Stimulated activated CD8-positive, alpha-beta memory T cell treated with anti-CD3 and anti-CD28 coated beads, Interleukin-15, amount 100 ng/mL, for 48 hours (primary cell): ENCODE results near the gene TSPAN18.

Source experiments
- DNase-seq, 2 donors: peaks; one replicate each; pipeline ENCODE4 v3.0.0-alpha.2; 2020; ENCODE audit warnings: low read depth in 2 of 2

TSPAN18 gene

DNA sequence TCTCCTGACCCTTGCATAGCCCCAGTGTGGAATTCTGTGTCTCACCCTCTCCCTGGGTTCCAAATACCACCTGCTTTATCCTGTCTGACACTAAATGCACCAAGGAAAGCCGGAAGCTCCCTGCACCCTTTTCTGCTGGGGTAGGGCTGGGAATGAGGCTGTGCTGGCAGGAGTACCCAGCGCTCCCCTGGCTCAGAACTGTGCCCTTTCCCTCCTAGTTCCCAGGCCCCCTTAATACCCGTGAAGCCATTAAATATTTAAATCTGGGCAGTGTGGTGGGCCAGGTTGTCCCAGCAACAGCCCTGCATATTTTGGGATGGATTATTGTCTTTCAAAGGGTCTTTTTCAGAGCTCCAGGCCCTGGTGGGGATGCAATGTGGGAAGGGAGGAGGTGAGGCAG lies 160.9 kb downstream of the TSPAN18 start:
- no peak for DNase-seq

DNA sequence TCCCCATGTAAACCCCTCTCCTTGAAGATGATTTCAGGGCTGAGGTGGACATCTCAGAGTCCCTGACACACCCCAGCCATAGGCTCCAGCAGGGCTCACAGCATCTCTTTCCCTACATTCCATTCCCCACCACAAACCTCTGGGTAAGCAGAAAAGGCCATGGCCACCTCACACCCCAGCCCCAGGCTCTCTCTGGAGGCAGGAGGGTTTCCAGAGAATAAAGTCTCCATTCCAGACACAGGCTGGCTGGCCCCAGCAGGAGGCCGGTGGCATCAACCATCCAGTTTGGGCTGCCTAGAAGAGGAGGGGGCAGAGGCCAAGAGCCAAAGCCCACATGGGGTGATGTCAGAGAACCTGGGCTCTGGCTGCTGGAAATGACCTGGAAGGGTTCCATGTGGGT lies 162.5 kb downstream of the TSPAN18 start:
- DNase-seq = no peak

DNA sequence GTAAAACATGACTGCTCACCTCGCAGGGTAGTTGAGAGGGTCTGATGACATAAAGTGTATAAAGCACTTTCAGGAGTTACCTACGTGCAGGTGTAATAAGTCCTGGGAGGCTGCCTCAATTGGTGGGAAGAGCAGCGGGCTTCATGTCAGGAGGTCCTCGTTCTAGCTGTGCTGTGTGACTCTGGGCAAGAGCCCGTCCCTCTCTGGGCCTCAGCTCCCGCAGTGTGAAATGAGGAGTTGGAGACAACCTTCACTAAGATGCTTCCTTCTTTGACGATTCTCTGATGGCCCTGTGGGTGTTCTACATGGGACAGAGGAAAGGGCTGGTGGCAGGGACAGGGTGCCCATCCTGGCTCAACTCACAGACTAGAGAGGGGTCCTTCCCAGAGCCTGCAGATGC lies 166.1 kb downstream of the TSPAN18 start:
- no peak for DNase-seq

DNA sequence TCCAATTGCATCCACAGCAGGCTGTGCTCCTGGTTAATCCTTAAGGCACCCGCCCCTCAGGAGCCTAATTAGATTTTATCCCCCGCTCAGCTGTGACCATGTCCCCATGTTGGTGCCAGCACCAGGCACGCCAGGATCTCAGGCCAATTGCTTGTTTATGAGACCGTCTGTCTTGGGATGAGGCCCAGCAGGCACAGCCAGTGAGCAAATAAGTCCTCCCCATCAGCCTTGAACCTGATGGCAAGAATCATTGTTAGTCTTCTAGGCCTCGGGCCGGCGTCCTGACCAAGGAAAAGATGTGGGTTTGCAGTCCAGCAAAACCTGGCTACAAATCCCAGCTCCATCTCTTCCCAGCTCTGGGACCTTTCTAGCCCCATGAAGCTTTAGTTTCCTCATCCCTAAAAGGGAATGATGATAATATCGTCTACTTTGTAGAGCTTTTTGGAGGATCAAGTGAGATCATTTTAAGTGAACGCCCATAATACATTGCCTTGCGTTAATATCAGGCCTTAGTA lies 166.6 kb downstream of the TSPAN18 start:
- DNase-seq = no peak

DNA sequence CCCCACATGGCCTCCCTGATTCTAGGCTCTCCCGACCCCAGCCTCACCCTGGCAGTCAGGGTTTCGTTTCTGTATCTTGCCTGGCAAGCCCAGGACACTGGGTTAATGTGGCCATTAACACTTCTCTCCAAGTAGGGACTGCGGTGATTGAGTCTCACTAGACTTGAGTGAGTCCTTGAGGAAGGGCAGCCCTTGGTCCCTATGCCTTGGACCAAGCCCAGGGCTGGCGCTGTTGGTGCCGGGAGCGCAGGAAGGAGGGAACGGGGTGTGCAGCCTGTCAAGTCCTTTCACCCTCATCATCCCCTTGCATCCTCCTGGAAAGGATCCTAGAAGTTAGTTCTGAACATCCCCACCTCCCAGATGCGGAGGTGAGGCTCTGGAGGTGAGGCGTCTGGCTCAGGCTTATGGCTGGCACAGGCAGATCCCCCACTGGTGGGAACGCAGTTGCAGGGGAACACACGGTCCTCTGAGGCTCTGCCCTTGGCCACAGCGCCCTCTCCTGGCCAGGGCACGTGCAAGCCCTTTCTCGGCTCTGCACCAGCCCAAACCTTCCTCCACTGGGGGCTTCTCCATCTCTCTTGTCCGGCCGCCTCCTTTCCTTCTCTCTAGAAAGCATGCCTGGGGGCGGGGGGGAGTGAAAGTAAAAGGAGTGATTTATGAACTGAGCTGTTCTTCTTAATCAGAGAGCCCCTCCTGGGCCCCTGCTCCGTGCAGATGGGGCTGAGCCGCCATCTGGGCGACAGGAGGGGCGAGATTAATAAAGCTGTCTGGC lies 167.3 kb downstream of the TSPAN18 start:
- peak; percentile 34 to 43 for DNase-seq

DNA sequence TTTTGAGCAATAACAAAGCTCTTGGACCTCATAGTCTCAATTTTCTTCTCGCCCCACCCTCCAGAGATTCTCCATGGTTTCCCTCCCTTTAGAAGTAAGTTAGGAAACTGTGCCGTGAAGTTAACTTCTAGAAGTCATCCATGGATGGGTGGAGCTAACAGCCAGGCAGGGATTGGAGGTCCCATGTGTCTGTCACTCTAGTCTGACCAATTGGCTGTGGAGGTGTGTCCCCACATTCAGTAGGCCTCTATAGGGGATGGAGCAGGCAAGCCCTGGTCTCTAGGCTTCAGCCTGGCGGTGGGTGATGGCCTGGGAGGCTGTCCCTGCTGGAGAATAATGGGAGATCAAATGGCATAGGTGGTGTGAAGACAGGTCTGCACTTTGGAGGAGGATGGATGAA lies 173.2 kb downstream of the TSPAN18 start:
- peak in 1 of 2 donors; percentile 13 for DNase-seq

DNA sequence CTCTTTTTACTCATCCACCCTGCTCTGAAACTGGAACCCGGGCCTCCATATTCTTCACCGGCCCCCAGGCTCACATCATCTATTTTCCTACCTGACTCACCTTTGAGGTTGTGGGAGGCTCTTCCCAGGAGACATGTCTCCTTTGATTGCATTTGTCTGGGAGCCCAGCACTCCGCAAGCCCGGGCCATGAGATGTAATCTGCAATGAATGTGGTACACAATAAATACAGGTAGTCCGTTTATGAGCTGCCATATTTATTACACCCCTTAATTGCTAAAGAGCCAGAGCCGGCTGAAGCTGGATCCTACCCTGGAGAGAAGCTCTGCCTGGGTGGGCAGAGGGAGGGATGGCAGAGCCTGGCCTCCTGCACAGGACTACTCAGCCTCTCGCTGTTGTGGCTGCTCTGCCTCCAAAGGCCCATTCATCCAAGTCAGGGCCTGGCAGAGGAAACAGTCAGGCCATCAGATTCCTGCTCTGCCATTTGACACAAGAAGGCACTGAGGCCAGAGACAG lies 174.4 kb downstream of the TSPAN18 start:
- DNase-seq = no peak

DNA sequence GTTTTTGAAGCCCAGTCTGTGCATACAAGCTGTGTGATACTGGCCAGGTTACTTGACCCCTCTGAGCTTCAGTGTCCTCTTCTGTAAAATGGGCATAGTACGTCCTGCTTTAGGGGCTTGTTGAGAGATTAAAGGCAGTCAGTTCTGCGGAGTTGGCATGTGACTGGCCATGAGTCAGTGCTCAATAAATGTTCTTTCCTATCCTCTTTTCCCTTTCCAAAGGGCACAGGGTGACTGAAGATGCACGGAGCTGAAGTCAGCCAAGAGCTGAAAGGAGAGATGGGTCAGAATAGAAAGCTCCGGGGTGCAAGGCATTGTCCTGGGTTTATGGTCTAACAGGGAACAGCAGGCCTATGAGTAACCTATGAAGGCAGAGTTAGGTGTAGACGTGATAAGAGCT lies 175.0 kb downstream of the TSPAN18 start:
- DNase-seq = no peak

DNA sequence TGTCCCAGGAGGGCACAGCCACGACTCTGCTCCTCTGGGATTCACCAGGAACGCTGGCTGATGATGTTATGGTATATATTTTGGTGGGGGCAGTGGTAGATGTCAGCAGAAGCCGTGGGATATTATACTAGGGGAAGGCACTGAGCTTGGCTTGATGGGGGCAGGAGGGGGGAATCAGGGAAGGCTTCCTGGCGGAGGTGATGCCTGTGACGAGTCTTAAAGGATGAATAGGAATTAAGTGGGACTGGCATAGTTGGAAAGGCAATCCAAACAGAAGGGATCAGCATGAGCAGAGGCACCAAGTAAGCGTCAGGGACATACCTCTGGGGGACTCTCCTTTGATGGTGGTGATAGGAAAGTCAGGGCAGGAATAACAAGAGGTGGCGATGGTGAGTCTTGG lies 176.3 kb downstream of the TSPAN18 start:
- no peak for DNase-seq

DNA sequence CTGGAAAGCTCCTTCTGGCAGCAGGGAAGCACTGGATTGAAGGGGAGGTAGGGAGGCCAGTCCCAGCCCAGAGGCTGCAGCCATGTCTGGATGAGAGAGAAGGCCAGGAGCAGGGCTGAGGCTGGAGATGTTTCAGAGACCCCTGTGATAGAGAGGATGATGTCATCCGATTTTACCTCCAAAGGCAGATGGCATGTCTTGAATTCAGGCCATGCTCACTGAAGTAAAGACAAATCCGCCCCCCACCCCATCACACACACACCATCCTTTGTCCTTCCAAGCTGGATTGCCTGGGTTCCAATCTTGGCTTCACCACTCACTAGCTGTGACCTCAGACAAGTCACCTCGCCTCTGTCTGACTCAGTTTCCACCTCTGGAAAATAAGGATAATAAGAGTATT lies 176.8 kb downstream of the TSPAN18 start:
- DNase-seq = no peak

DNA sequence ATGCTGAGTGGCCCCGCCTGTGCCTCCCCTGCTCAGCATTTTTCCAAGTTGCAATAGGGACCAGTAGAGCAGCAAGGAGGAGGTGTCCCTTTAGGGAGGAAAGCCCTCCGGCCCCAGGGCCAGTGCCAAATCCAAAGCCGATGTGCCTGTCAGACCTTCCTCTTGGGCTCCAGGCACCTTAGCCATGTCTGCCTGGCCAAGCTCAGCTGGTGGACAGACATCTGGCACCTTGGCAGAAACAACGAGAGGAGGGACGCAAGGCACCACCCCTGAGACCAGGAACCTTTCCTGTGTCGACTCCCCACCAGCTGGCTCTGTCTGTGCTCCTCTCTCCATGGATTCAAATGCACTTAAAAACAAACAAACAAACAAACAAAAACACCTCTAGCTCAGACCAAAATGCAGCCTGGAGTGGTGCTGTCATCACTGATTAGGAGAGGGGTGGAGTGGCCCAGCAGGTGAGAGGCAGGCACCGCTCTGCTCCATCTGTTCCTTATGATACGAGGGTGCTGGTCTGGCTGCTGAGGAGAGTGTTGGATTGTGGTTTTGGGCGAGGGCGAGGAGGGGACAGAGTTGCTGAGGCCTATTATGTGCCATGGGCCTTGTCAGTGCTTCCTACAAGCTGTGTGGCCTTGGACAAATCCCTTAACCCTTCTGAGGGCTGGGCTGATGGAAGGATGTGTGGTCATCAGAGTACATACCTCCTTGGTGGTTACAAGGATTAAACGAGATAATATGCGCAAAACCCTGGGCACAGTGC lies 177.7 kb downstream of the TSPAN18 start:
- DNase-seq = no peak

DNA sequence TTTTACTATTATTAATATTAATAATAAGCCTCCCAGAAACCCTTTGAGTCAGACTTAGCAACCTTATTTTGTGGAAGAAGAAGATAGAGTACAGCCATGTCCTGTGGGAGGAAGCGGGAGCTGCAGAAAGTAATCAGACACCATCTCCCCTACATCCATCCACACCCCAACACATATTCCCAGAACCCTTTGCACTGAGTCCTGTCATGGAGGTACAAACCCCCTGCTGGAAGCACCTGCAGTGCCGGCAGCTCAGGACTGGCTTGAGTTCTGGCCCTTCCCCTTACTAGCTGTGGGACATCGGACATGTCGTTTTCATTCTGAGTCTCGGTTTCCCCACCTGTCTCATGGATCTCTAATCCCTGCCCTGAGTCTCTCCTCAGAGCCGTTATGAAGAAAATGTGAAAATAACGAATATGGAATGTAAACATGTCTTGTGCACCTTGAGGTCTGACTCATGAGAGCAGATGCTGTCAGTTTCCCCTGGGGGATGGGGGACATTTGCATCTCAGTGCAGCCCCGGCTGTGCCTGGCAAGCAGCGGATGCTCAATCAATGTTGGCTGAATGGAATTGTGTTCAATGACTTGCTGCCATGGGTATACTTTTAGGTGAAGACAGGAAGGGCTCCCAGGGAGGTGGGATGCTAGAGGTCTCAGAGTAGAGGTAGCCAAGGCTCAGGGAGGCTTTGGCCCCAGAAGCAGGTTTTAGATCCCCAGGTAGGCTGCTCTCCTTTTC lies 178.5 kb downstream of the TSPAN18 start:
- DNase-seq = no peak

DNA sequence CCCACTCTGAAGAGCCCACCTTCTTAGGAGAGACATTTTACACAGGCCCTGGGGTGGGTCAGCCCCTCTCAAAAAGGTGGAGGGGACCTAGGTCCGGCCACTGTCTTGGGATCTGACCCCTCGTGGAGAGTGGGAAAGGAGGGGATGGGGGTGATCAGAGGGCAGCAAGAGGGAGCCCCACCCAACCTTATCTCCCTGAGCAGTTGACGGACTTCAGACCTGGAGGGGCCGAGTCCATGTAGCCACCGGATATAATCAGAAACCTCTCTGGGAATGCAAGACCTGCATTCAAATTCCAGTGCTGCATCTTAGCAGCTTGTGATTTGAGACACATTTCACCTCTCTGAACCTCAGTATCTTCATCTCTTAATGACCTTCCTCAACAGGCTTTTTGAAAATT lies 179.9 kb downstream of the TSPAN18 start:
- no peak for DNase-seq

DNA sequence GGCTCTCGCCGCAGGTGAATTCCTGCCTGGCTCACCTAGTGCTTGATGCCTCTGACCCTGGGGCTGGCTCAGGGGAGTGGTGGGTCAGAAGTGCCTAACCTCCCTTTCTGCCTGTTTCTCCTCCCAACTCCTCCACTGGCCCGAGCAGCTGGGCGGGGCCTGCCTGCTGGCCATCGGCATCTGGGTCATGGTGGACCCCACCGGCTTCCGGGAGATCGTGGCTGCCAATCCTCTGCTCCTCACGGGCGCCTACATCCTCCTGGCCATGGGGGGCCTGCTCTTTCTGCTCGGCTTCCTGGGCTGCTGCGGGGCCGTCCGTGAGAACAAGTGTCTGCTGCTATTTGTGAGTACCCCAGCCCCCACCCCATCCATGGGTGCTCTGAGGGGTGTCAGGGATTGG lies 182.8 kb downstream of the TSPAN18 start:
- DNase-seq = no peak

DNA sequence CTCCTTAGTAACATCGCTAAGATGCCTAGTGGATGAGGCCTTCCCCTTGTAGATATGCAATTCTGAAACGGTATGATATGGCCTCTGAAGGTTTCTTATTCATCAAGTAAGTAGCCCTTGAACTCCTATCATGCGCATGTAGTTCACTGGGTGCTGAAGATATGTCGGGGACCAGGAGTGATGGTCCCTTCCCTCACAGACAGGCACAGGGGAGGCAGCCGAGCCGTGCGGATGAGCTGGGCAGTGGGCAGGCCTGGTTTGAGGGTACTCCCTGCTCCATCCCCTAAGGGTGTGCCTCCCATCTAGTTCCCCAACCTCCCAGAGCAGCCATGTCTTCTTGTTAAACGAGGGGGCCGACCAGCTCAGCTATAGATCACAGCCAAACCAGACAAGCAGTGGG lies 183.8 kb downstream of the TSPAN18 start:
- DNase-seq = no peak

DNA sequence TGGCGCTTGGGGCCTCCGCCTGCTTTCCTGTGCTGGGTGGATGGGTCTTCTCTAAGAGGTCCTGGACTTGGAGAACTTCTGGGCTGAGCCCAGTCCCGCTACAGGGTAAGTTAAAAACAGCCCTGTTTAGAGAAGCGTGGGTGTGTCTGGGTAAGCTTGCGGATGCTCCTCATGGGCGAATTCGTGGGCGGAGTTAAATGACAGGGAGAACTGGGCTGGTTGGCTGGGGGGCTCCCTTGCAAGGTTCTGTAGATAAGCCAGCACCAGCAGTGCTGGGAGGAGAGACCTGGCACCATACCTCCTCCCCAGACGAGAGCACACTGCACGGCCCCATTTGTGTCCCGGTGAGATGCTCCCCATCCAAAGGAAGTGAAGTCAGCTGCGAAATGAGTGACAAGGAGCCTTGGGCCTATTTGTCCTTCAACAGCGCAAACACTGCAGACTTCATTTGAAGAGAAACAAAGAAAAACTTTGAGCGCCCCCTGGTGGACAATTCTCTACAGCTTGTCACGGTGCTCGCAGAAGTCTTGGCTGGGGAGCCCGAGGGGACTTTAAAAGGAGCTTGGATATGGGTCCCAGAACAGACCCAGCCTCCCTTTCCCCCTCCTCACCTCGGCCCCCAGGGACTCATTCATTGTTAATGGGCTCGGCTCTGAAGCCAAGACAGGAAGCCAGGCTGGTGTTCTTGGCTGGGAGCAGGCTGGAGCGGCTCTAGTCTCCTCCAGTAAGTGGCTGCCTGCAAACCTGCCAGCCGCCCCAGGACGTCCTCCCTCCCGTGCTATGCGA lies 184.5 kb downstream of the TSPAN18 start:
- peak; percentile 51 to 58 for DNase-seq

DNA sequence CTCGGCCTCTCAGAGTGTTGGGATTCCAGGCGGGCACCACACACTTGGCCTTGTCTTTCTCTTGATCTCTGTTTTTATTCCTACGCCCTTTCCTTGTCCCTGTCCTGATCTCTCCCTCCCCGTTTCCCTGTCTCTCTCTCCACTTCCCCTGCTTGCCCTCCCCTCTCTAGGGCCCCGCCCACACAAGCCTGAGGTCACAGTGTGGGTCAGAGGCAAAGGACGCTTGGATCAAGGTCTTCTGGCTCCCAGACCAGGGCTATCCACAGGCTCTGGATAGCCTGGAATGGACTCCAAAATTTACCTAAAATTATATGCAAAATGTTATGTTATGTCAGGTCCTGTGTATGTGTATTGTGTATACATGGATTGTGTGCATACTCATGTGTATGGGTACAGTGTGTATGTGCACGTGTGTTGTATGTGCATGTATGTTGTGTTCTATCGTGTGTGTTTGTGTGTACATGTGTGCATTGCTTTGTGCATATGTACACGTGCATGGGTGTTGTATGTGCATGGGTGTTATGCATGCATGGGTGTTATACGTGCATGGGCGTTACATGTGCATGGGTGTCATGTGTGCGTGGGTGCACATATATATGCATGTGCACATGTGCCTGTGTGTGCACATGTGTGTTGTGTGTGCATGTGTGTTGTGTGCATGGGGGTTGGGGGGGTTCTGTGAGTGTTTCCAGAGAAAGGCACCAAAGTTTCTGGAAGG lies 185.7 kb downstream of the TSPAN18 start:
- no peak for DNase-seq

DNA sequence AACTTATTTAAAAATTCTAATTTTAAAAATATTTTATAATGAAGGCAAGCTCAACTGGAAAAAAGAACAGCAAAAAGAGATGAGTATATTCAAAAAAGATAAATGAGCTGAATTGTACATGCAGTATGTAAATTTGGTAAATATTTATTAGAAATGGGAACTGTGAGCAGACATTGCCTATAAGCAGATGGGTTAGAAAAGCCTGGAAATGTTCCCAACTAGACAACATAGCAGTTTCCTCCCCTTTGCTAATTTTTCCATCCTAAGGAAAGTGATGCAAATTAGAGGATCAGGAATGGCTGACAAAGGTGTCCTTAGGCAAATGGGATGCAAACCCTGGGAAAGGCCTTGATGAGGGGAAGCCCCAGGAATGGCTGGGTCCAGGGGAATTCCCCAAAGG lies 186.7 kb downstream of the TSPAN18 start:
- no peak for DNase-seq

DNA sequence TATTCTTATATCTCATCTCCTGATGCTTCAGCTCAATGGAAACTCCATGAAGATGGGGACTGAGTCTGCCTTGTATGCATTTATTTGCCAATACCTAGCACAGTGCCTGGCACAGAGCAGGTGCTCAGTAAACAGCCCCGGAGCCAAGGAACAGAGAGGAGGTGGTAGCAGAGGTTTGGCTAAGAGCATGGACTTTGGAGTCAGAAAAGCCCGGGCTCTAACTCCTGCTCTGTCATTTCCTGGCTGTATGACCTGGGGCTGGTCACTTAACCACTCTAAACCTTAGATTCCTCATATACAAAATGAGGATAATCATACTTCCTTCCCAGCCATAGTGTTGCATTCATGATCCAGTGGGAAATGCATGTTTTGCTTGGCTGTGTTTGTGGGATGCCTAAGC lies 187.3 kb downstream of the TSPAN18 start:
- DNase-seq = no peak

DNA sequence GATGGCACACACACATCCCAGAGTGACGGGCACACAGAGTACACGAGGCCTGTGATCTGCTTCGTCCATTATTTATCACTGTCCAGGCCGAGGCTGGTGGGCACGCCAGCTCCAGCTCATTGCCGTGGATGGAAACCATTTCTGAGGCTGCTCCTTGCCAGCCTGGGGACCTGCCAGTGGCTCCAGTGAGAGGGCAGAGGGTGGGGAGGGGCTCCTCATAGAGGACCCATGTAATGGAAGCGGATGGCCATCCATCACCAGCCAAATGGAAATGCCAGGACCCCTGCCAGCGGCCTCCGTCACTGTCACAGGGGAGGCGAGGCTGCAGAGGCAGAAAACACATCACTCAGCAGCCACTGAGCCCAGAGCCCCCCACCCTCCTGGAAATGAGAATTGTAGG lies 188.2 kb downstream of the TSPAN18 start:
- no peak for DNase-seq

DNA sequence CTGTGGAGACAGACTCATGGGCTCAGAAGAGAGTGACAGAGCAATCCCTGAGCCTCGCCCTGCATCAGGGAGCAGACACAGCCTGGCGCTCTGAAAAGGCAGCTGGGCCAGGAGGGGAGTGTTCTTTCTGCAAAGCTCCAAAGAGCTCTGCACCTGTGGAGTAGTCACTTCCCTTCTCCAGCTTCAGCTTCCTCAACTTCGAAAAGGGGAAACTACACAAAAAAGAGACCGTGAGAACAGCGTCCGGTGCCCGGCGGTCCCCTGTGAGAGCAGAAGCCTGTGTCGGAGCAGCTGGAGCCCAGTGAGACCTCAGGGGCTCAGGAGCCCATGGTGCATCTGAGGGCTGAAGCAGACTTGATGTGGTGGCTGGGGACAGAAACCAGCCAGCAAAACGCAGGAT lies 188.9 kb downstream of the TSPAN18 start:
- no peak for DNase-seq
